Fibroblast of lung (primary cell): Measurements from ENCODE around the gene PHLDB1. TPM values are rescaled to one million over a fixed set of nuclear protein-coding genes. Genes with fewer than 3 reads are reported as not detected.

Experiments used
- DNase-seq, 2 donors: peaks; one replicate each; pipeline versions ENCODE4 v3.0.0 to v3.0.0-alpha.2; 2010; ENCODE audit warnings: low read depth in 2 of 2
- H2AFZ ChIP-seq: 2 replicates; pipeline ENCODE4 v1.5.1; 2012; ENCODE audit warnings: low read length, control low read depth, inconsistent platforms
- H3K27ac ChIP-seq: 2 replicates; pipeline ENCODE4 v1.5.1; 2011; ENCODE audit warnings: low read length, control low read depth; ENCODE audit not compliant: insufficient read depth
- H3K27me3 ChIP-seq: 2 replicates; pipeline ENCODE4 v1.5.1; 2011; ENCODE audit warnings: mild to moderate bottlenecking, low read length; ENCODE audit not compliant: control insufficient read depth, insufficient read depth
- H3K36me3 ChIP-seq: 2 replicates; pipeline ENCODE4 v1.5.1; 2011; ENCODE audit warnings: low read length; ENCODE audit not compliant: control insufficient read depth, insufficient read depth
- H3K4me1 ChIP-seq: 2 replicates; pipeline ENCODE4 v1.5.1; 2011; ENCODE audit warnings: low read length; ENCODE audit not compliant: control insufficient read depth, insufficient read depth; ENCODE audit errors: extremely low read depth
- H3K4me2 ChIP-seq: 2 replicates; pipeline ENCODE4 v1.5.1; 2011; ENCODE audit warnings: low read length, control low read depth; ENCODE audit not compliant: insufficient read depth; ENCODE audit errors: extremely low read depth
- H3K4me3 ChIP-seq, 4 experiments: fragments of 200-600 bp in 1 of 4; sonication (generic) in 1 of 4; replicated peaks in 1 of 4; 2 replicates each; pipeline ENCODE4 v1.5.1; 2011 to 2016; ENCODE audit warnings: low read length in 4 of 4, low read depth in 3 of 4, mild to moderate bottlenecking in 3 of 4, control low read depth in 2 of 4, inconsistent platforms in 1 of 4, mixed read lengths in 1 of 4; ENCODE audit not compliant: insufficient read depth in 1 of 4; ENCODE audit errors: control extremely low read depth in 1 of 4
- H3K79me2 ChIP-seq: 2 replicates; pipeline ENCODE4 v1.5.1; 2012; ENCODE audit warnings: mild to moderate bottlenecking, low read length, inconsistent platforms; ENCODE audit not compliant: control insufficient read depth, insufficient read depth
- H3K9ac ChIP-seq: 2 replicates; pipeline ENCODE4 v1.5.1; 2011; ENCODE audit warnings: mild to moderate bottlenecking, low read length, control low read depth; ENCODE audit not compliant: insufficient read depth
- H3K9me3 ChIP-seq: 2 replicates; pipeline ENCODE4 v1.5.1; 2012; ENCODE audit warnings: low read depth, low read length; ENCODE audit not compliant: control insufficient read depth, insufficient read depth
- H4K20me1 ChIP-seq: 2 replicates; pipeline ENCODE4 v1.5.1; 2011; ENCODE audit warnings: low read length; ENCODE audit not compliant: control insufficient read depth, insufficient read depth; ENCODE audit errors: extremely low read depth
- EZH2 ChIP-seq: IDR thresholded peaks from 2 replicates; pipeline ENCODE4 v1.5.1; 2012; ENCODE audit warnings: low read length, control low read depth, mild to moderate bottlenecking; ENCODE audit errors: missing control alignments
- polyA plus RNA-seq, 2 donors: library from polyadenylated mRNA; depleted of rRNA in 1 of 2; stranded (reverse) in 1 of 2; unstranded in 1 of 2; fragments of >200 nt; gene quantifications; 2 replicates each; pipeline ENCODE4 v1.2.1, GENCODE V29; 2011 to 2012; ENCODE audit warnings: missing spikeins in 1 of 2
- total RNA-seq: library from RNA; depleted of rRNA; stranded (reverse); fragments of >200 nt; gene quantifications from 2 replicates; pipeline ENCODE4 v1.2.1, GENCODE V29; 2014
- TF ChIP-seq, protein P1 (sequence below), 2 donors: IDR thresholded peaks in 1 of 2; conservative IDR thresholded peaks in 1 of 2; 1 replicate in 1 of 2; 2 replicates in 1 of 2; pipeline ENCODE4 v1.5.1; 2011 to 2012; ENCODE audit warnings: low read length in 2 of 2, control low read depth in 1 of 2, inconsistent platforms in 1 of 2, low read depth in 1 of 2, mild to moderate bottlenecking in 1 of 2

Gene PHLDB1
- total and polyA plus RNA-seq, 2 donors (not counting 1 experiment from before 2014, with no cell fraction given): 51.4 to 59.0 TPM

DNA sequence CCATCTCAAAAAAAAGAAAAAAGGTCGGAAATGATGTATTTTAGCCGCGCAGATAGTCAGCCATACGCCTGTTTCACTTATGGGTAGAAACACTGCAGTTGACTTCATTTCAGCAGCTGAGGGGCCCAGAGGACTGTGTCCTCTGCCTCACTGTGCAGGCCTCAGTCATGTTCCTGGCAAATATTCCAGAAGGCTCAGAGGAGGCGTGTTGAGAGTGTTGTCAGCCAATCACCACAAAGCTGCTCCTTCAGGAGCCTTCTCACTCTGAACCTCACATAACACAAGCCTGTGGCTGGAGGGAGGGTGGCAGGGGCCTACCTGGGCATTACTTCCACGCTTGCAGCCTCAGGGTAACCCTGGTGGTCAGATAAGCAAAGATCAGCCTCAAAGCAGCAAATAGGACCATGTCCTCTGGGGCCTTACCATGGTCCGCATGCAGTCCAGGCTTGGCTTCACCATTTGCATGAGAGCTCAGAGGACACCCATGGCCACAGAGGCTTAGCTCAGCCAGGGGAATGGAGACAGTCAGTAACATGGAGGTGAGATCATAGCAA is 89.3 kb downstream of the PHLDB1 start:
- DNase-seq: no peak
- TF ChIP-seq, protein P1, sequence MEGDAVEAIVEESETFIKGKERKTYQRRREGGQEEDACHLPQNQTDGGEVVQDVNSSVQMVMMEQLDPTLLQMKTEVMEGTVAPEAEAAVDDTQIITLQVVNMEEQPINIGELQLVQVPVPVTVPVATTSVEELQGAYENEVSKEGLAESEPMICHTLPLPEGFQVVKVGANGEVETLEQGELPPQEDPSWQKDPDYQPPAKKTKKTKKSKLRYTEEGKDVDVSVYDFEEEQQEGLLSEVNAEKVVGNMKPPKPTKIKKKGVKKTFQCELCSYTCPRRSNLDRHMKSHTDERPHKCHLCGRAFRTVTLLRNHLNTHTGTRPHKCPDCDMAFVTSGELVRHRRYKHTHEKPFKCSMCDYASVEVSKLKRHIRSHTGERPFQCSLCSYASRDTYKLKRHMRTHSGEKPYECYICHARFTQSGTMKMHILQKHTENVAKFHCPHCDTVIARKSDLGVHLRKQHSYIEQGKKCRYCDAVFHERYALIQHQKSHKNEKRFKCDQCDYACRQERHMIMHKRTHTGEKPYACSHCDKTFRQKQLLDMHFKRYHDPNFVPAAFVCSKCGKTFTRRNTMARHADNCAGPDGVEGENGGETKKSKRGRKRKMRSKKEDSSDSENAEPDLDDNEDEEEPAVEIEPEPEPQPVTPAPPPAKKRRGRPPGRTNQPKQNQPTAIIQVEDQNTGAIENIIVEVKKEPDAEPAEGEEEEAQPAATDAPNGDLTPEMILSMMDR (conservative IDR thresholded peaks at IDR 0.05 in 1 of 2, IDR thresholded peaks at IDR 0.05 in 1 of 2; ENCODE audit: low read depth in 1 of 2, low read length in 2 of 2): no peak
- TF ChIP-seq EZH2: no peak
- Histone ChIP-seq H3K36me3 (no peaks in the 10 kb centered on the region), H2AFZ (no peak overlapping the region), H3K4me2 (no peak overlapping the region), H3K4me3 (no peak overlapping the region), H3K27ac (no peak overlapping the region), H3K9me3 (no peaks in the 10 kb centered on the region), H3K4me1 (peaks cover 6% of the 10 kb centered on the region), H3K9ac (no peak overlapping the region), H3K79me2 (no peaks in the 10 kb centered on the region), H4K20me1 (no peaks in the 10 kb centered on the region), H3K27me3 (no peaks in the 10 kb centered on the region)

GRCh38 chr11:118697346-118697745 is 89.9 kb downstream of the PHLDB1 start:
- Histone ChIP-seq H3K27ac (no peak overlapping the region), H3K9ac (no peak overlapping the region), H3K27me3 (no peaks in the 10 kb centered on the region), H3K4me3 (no peak overlapping the region), H3K79me2 (no peaks in the 10 kb centered on the region), H4K20me1 (no peaks in the 10 kb centered on the region), H3K36me3 (no peaks in the 10 kb centered on the region), H2AFZ (no peak overlapping the region), H3K4me1 (peaks cover under 1% of the 10 kb centered on the region), H3K9me3 (no peaks in the 10 kb centered on the region), H3K4me2 (no peak overlapping the region)
- no peak for TF ChIP-seq EZH2
- TF ChIP-seq, protein P1 (conservative IDR thresholded peaks at IDR 0.05 in 1 of 2, IDR thresholded peaks at IDR 0.05 in 1 of 2; ENCODE audit: low read depth in 1 of 2, low read length in 2 of 2): no peak
- no peak for DNase-seq

GRCh38 chr11:118699506-118700220 is 92.2 kb downstream of the PHLDB1 start:
- Histone ChIP-seq H3K9ac (no peak overlapping the region), H3K27ac (no peak overlapping the region), H3K4me3 (no peak overlapping the region), H3K79me2 (no peaks in the 10 kb centered on the region), H4K20me1 (no peaks in the 10 kb centered on the region), H3K9me3 (no peaks in the 10 kb centered on the region), H3K4me2 (no peak overlapping the region), H3K4me1 (no peaks in the 10 kb centered on the region), H3K27me3 (no peaks in the 10 kb centered on the region), H2AFZ (no peak overlapping the region), H3K36me3 (no peaks in the 10 kb centered on the region)
- TF ChIP-seq, protein P1 (conservative IDR thresholded peaks at IDR 0.05 in 1 of 2, IDR thresholded peaks at IDR 0.05 in 1 of 2; ENCODE audit: low read depth in 1 of 2, low read length in 2 of 2): no peak
- TF ChIP-seq EZH2: no peak
- no peak for DNase-seq
